Liver (tissue), 9 donors: Measurements from ENCODE around the gene RAB11A. TPM values are rescaled to one million over a fixed set of nuclear protein-coding genes. Genes with fewer than 3 reads are reported as not detected.
A peak's percentile ranks its signal among the peaks of the same experiment; 100 is the strongest.

Experiments used
- DNase-seq: peaks from one replicate; pipeline ENCODE4 v3.0.0-alpha.2; 2017; ENCODE audit warnings: low spot score
- H3K27ac ChIP-seq, 2 donors: one replicate each; pipeline ENCODE4 v1.7.0; 2013; ENCODE audit warnings: inconsistent platforms in 2 of 2, low read length in 2 of 2, control low read depth in 1 of 2, low read depth in 1 of 2, mild to moderate bottlenecking in 1 of 2
- H3K27me3 ChIP-seq, 4 donors: one replicate each; pipeline versions ENCODE4 v1.6.1 to v1.7.0; 2013; ENCODE audit warnings: low read length in 3 of 4, inconsistent platforms in 1 of 4, mild to moderate bottlenecking in 1 of 4, moderate library complexity in 1 of 4; ENCODE audit not compliant: control insufficient read depth in 4 of 4, insufficient read depth in 4 of 4
- H3K36me3 ChIP-seq, 4 donors: one replicate each; pipeline versions ENCODE4 v1.6.1 to v1.7.0; 2013; ENCODE audit warnings: low read length in 3 of 4, mild to moderate bottlenecking in 3 of 4, low read depth in 1 of 4, moderate library complexity in 1 of 4; ENCODE audit not compliant: control insufficient read depth in 4 of 4, insufficient read depth in 3 of 4
- H3K4me1 ChIP-seq, 4 donors: one replicate each; pipeline versions ENCODE4 v1.6.1 to v1.7.0; 2013; ENCODE audit warnings: low read length in 3 of 4, mild to moderate bottlenecking in 3 of 4, moderate library complexity in 1 of 4; ENCODE audit not compliant: control insufficient read depth in 4 of 4, insufficient read depth in 4 of 4
- H3K4me3 ChIP-seq, 3 donors: one replicate each; pipeline versions ENCODE4 v1.6.1 to v1.7.0; 2013; ENCODE audit warnings: low read length in 3 of 3, control low read depth in 1 of 3, low read depth in 1 of 3, mild to moderate bottlenecking in 1 of 3
- H3K9ac ChIP-seq, 2 donors: one replicate each; pipeline ENCODE4 v1.7.0; 2013; ENCODE audit warnings: low read length in 2 of 2, mild to moderate bottlenecking in 2 of 2, moderate library complexity in 2 of 2, control low read depth in 1 of 2, low read depth in 1 of 2
- H3K9me3 ChIP-seq, 4 donors: one replicate each; pipeline versions ENCODE4 v1.6.1 to v1.7.0; 2013; ENCODE audit warnings: low read length in 3 of 4; ENCODE audit not compliant: control insufficient read depth in 4 of 4
- ATF3 ChIP-seq: IDR thresholded peaks from 2 replicates; pipeline ENCODE4 v1.6.1; 2016; ENCODE audit warnings: antibody characterized with exemption
- CTCF ChIP-seq: fragments of 150-350 bp; IDR thresholded peaks from 2 replicates; pipeline ENCODE4 v1.5.1; 2017; ENCODE audit warnings: improper control_type of control experiment, low read depth, low read length; ENCODE audit not compliant: missing input control
- EGR1 ChIP-seq, 2 donors: IDR thresholded peaks; 2 replicates each; pipeline ENCODE4 v1.6.1; 2016 to 2018; ENCODE audit warnings: antibody characterized with exemption in 2 of 2, low read depth in 2 of 2
- FOXA1 ChIP-seq: IDR thresholded peaks from 2 replicates; pipeline ENCODE4 v1.6.1; 2016; ENCODE audit warnings: antibody characterized with exemption
- FOXA2 ChIP-seq: IDR thresholded peaks from 2 replicates; pipeline ENCODE4 v1.6.1; 2016; ENCODE audit warnings: antibody characterized with exemption
- GABPA ChIP-seq, 2 donors: IDR thresholded peaks in 1 of 2; conservative IDR thresholded peaks in 1 of 2; 2 replicates each; pipeline ENCODE4 v1.6.1; 2016; ENCODE audit warnings: antibody characterized with exemption in 2 of 2, mild to moderate bottlenecking in 1 of 2, moderate library complexity in 1 of 2
- HNF4A ChIP-seq, 2 donors: conservative IDR thresholded peaks; 2 replicates each; pipeline ENCODE4 v1.6.1; 2016; ENCODE audit warnings: antibody characterized with exemption in 2 of 2, mild to moderate bottlenecking in 2 of 2
- HNF4G ChIP-seq: IDR thresholded peaks from 2 replicates; pipeline ENCODE4 v1.6.1; 2016; ENCODE audit warnings: antibody characterized with exemption
- JUND ChIP-seq, 2 donors: IDR thresholded peaks; 2 replicates each; pipeline ENCODE4 v1.6.1; 2016; ENCODE audit warnings: antibody characterized with exemption in 2 of 2
- MAX ChIP-seq: IDR thresholded peaks from 2 replicates; pipeline ENCODE4 v1.6.1; 2016; ENCODE audit warnings: antibody characterized with exemption
- NR2F2 ChIP-seq: IDR thresholded peaks from 2 replicates; pipeline ENCODE4 v1.6.1; 2016; ENCODE audit warnings: antibody characterized with exemption
- RAD21 ChIP-seq, 2 donors: IDR thresholded peaks; 2 replicates each; pipeline ENCODE4 v1.6.1; 2016; ENCODE audit warnings: antibody characterized with exemption in 2 of 2, mild to moderate bottlenecking in 2 of 2
- REST ChIP-seq: IDR thresholded peaks from 2 replicates; pipeline ENCODE4 v1.6.1; 2016; ENCODE audit warnings: antibody characterized with exemption, mild to moderate bottlenecking
- RXRA ChIP-seq, 2 donors: IDR thresholded peaks; 2 replicates each; pipeline ENCODE4 v1.6.1; 2017 to 2018; ENCODE audit warnings: antibody characterized with exemption in 2 of 2, mild to moderate bottlenecking in 1 of 2
- SP1 ChIP-seq: IDR thresholded peaks from 2 replicates; pipeline ENCODE4 v1.6.1; 2018; ENCODE audit warnings: antibody characterized with exemption, mild to moderate bottlenecking
- TAF1 ChIP-seq: conservative IDR thresholded peaks from 2 replicates; pipeline ENCODE4 v1.6.1; 2016; ENCODE audit warnings: antibody characterized with exemption, mild to moderate bottlenecking
- YY1 ChIP-seq: IDR thresholded peaks from 2 replicates; pipeline ENCODE4 v1.6.1; 2016; ENCODE audit warnings: antibody characterized with exemption, mild to moderate bottlenecking
- ZBTB33 ChIP-seq: IDR thresholded peaks from 2 replicates; pipeline ENCODE4 v1.6.1; 2016; ENCODE audit warnings: antibody characterized with exemption
- WGBS: extraction: QIAGEN DNeasy Blood & Tissue Kit; methylation state at CpG from one replicate; pipeline ENCODE4 v1.1.7; 2013; 5-methylcytosine and 5-hydroxymethylcytosine counted together
- polyA plus RNA-seq, 2 donors: library from polyadenylated mRNA; stranded (reverse) in 1 of 2; unstranded in 1 of 2; fragments of 200-250 nt in 1 of 2; fragments of >200 nt in 1 of 2; fragmentation: Nextera tagmentation in 1 of 2; extraction: Ambion mirVana in 1 of 2; gene quantifications; one replicate each; pipeline versions ENCODE4 v1.2.1 to v1.2.3, GENCODE V29; 2013 to 2015
- total RNA-seq, 2 donors: library from RNA; depleted of rRNA; stranded (reverse); fragments of >200 nt; gene quantifications; one replicate each; pipeline ENCODE4 v1.2.3, GENCODE V29; 2014
- donor health status: healthy.
- donor health status: healthy.
- donor health status: healthy.
- donor health status: healthy.
- donor health status: healthy.

The RAB11A gene
- 10 to 100 TPM; 40.6 to 84.8 TPM for total RNA-seq
- 100 to 1,000 TPM in 1 of 2 donors, 10 to 100 TPM in 1; 78.5 to 100 TPM for polyA plus RNA-seq

- H3K9ac ChIP-seq = peak within 1 kb of the TSS; percentile 79 to 87
- H3K27me3 ChIP-seq = no peaks in the 10 kb centered on the region
- H3K4me1 ChIP-seq = peaks cover 2 to 12% (median 8%) of the 10 kb centered on the region in 4 donors
- TF ChIP-seq ZBTB33 (peak; percentile 74), ATF3 (no peak), FOXA2 (peak; percentile 6), SP1 (peak; percentile 47), TAF1 (peak; percentile 54), HNF4A (conservative IDR thresholded peaks at IDR 0.05) (peak; percentile 48 to 58), JUND (IDR thresholded peaks at IDR 0.05) (peak in 1 of 2 donors; percentile 14), REST (no peak), HNF4G (no peak), EGR1 (IDR thresholded peaks at IDR 0.05; ENCODE audit: low read depth in 2 of 2) (peak; percentile 71 to 75), RXRA (IDR thresholded peaks at IDR 0.05) (peak; percentile 12 to 24), NR2F2 (no peak), GABPA (IDR thresholded peaks at IDR 0.05 in 1 of 2, conservative IDR thresholded peaks at IDR 0.05 in 1 of 2) (peak; percentile 98 to 99), YY1 (peak; percentile 68), MAX (peak; percentile 87), CTCF (peak; percentile 4), FOXA1 (peak; percentile 9), RAD21 (IDR thresholded peaks at IDR 0.05) (peak; percentile 46 to 56)
- peak; percentile 94 for DNase-seq
- no peaks in the 10 kb centered on the region for H3K9me3 ChIP-seq
- H3K4me3 ChIP-seq = peak within 1 kb of the TSS; percentile 84 to 98 (median 92)
- H3K36me3 ChIP-seq = no peaks in the 10 kb centered on the region
- peak within 1 kb of the TSS; percentile 81 to 95 for H3K27ac ChIP-seq
- under 1% methylated on average over 62 of the region's 62 CpGs for WGBS
Observed at GRCh38 chr15:65869126-65869953, at the start of gene RAB11A. Gene RAB11A, plus strand, starts transcription at chr15:65869491. Its CDS starts 95 bp downstream, at chr15:65869586.
